Left cardiac atrium (tissue), 4 donors: Measurements from ENCODE around the gene PARD3B. TPM values are rescaled to one million over a fixed set of nuclear protein-coding genes. Genes with fewer than 3 reads are reported as not detected.

Experiments used
- ATAC-seq, 2 donors: fragments of 200-7000 bp; cut with Tn5 transposase; one replicate each; pipeline ENCODE4 v1.9.1; 2020; ENCODE audit warnings: mild to moderate bottlenecking in 2 of 2, moderate library complexity in 2 of 2
- DNase-seq: peaks from one replicate; pipeline ENCODE4 v3.0.0-alpha.2; 2020
- intact Hi-C, 2 donors: fragments of 100-400 bp; cut with DNase I; formaldehyde crosslinking; loops; one replicate each; pipeline versions ENCODE4 v1.14.1 to v1.15.1; 2022 to 2023
- total RNA-seq, 2 donors: library from RNA; stranded (reverse); fragmentation: NEBNext Ultra II Directional; extraction: Animal tissue kit (Norgen Biotek cat#: 25700); gene quantifications; one replicate each; pipeline ENCODE4 v1.2.1, GENCODE V29; 2021
- donor health status: DM: no; HTN: yes; CAD: no.
- donor health status: DM: no; HTN: yes; CAD: no; lungs with severe emphysema.
- donor health status: DM: yes; HTN: yes; CAD: no.
- donor health status: Dilated cardiomyopathy.

PARD3B gene
- total RNA-seq, 2 donors from 2014 or later: 12.5 to 12.6 TPM

DNA sequence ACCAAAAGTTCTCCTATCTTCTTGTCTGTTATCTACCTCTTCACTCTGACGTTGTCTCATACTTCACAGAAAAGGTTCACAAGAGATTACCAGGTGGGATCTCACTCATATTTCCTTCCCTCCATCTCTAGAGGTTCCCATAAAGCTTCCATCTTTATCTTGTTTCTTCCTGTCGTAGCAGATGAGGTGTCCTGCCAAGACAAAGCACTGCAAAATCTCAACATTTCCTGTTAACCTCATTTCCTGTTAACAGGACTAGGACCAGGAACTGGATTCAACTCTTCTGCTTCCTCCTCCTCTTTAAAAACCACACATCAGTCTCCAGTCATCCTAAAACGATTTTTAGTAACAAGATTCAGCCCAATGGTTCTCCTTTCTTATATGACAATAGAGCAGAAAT, 624.2 kb downstream of the PARD3B start:
- no peak for DNase-seq
- ATAC-seq: no peak
- intact Hi-C loops: no loop called here

- DNase-seq (no peak), ATAC-seq (no peak)
- intact Hi-C loops: no loop called here
Observed at GRCh38 chr2:205170399-205170798, 625.1 kb downstream of the PARD3B start.

DNA sequence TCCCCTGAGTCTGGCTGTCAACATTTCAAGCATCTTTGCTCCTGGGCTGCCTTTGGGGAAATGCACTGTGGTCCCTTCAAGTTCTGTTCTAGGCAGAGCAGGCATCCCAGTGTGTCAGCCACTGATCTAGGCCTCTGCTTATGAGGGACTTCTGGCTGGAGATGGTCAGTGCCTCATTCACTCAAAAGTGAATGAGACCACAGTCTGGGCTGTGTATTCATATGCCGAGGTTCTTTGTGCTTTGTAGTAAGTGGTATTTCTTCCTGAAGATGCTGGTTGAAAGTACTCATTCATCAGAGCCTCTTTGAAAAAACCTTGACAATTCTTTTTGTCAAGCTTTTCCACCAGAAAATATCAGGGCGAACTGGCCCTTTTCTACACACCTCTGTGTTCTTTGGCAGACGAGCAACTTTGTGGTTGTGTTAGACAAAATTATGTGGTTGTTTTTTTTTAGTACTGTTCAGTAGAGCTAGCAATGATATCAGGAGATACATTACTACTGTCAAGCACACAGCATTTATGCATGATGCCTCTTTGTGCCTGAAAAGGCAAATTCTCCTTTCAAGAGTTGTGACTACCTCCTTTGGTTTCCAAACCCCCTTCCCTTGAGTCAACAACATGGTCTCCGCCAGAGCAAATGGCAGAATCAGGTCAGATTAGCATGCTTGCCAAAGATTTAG, 626.1 kb downstream of the PARD3B start:
- intact Hi-C loops: no loop called here
- ATAC-seq: no peak

GRCh38 chr2:205175831-205176230, 630.6 kb downstream of the PARD3B start:
- peak; percentile 59 to 71 for ATAC-seq
- DNase-seq: no peak
- intact Hi-C loops: no loop called here

More for the DNA sequence above, 626.1 kb downstream of the PARD3B start:
- no peak for DNase-seq

DNA sequence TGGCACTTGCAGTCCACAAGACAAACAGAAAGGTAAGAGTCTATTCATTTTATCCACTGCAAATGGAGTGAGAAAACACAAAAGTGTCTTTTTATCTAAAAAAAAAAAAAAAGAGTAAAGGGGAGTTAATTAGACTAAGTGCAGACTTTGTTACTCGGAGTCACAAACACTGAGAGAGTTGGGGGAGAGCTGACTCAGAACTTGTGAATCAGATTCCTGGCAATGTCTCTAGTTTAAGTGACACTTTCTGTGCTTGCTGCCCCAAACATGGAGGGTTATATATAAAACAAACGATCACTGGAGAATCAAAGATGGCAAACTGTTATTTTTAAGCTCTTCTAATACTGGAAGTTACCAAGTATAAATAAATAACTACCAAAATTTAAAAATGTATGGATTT, 631.3 kb downstream of the PARD3B start:
- intact Hi-C loops: no loop called here
- ATAC-seq (no peak), DNase-seq (no peak)

GRCh38 chr2:205177546-205177945, 632.3 kb downstream of the PARD3B start:
- intact Hi-C loops: no loop called here
- no peak for DNase-seq
- ATAC-seq: peak in 1 of 2 donors; percentile 25

GRCh38 chr2:205180730-205181129, 635.5 kb downstream of the PARD3B start:
- intact Hi-C loops: no loop called here
- no peak for ATAC-seq
- no peak for DNase-seq

- DNase-seq (no peak), ATAC-seq (peak in 1 of 2 donors; percentile 31)
- intact Hi-C loops: no loop called here
Observed at GRCh38 chr2:205187731-205188130, 642.5 kb downstream of the PARD3B start.

DNA sequence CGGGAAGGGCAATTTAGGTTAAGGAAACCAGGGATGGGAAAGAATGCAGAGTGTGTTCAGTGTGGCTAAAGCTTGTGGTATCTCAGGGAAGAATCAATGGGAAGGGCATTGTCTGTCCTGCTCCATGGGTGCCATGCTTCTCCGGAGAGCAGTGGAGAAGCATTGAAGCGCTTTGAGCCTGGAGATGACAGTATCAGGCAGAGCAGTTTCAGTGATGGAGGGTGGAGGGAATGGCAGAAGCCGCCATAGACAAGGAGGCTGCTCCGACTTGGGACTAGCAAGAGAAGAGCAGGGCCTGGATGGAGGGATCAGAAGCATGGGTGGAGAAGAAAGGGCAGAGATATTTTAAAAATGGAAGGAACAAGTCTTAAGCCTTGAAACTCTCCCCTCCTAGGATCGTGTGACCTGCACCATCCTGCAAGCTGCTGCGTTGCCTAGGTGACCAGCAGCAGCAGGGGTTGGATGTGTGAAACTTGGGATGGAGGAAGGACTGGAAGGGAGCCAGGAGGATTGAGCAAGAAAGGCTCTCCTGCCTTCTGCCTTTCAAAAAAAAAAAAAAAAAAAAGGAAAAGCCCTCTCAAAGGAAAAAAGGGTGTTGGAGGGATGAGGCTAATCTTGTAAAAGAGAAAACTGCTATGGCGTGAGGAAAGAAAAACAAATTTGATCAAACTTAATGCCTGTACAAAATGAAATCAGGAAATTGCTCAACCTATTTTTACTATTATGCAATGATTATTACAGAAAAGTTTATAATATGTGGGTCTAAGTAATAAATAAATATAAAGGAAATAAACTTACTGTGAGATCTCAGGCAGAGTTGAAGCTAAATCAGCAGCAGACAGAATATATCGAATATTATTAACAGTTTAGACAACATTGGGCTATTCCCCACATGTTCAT, 643.2 kb downstream of the PARD3B start:
- ATAC-seq: peak; percentile 87 to 88
- intact Hi-C loops: no loop called here
- peak; percentile 67 for DNase-seq

GRCh38 chr2:205189301-205189700, 644.0 kb downstream of the PARD3B start:
- intact Hi-C loops: no loop called here
- ATAC-seq: no peak
- no peak for DNase-seq

GRCh38 chr2:205190528-205190927, 645.3 kb downstream of the PARD3B start:
- DNase-seq (no peak), ATAC-seq (no peak)
- intact Hi-C loops: no loop called here

GRCh38 chr2:205193125-205193835, 648.0 kb downstream of the PARD3B start:
- DNase-seq (no peak), ATAC-seq (no peak)
- intact Hi-C loops: no loop called here

DNA sequence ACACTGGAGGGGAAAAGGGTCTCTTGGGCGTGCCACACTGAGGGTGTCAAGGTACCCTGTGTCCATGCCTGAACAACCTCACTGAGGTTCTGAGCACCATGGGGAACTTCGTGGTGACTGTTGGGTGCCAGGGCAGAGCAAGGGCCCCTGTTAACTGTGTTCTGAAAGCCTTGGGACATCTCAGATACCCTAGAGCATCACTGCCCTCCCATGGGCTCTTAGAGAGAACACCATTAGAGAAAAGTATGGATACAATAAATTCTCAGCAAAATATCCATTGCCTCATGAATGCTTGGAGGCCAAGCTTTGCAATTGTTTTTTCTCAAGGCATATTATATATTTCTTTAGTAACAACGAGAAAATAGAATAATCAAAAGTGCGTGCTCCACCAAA, 648.6 kb downstream of the PARD3B start:
- intact Hi-C loops: no loop called here
- no peak for DNase-seq
- ATAC-seq: no peak

DNA sequence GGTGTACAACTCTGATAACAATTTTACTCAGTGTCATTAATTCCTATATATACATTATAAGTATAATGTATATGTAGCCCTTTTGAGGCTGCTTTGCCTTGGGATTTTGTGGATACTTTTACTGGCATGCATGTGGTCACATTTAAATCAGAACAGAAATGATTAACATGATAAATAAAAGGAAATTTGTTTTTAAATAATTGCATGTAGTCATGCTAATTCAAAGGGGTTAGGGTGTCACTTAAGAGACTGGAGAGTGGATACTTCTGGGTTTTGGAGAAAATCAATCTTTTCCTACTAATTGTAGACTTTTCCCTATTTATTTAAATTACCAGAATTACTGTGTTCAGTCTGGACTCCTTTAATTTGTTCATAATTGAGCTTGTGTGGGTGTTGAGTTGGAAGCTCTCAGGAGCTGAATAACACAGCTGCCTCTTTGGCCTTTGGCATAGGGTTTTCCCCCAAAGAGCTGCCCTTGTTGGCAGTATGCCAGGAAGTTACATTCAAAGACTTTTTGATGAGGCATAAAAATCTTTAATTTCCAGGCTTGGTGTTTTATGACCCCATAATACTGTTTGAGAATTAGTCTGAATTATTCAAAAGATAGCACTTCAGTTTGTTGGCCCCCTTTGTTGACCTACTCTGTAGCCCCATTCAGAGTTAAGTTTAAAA, 652.3 kb downstream of the PARD3B start:
- DNase-seq (no peak), ATAC-seq (peak; percentile 42 to 50)
- intact Hi-C loops: no loop called here

- DNase-seq (peak; percentile 64), ATAC-seq (peak; percentile 70 to 83)
- intact Hi-C loops: no loop called here
Observed at GRCh38 chr2:205198140-205198525, 652.9 kb downstream of the PARD3B start.

DNA sequence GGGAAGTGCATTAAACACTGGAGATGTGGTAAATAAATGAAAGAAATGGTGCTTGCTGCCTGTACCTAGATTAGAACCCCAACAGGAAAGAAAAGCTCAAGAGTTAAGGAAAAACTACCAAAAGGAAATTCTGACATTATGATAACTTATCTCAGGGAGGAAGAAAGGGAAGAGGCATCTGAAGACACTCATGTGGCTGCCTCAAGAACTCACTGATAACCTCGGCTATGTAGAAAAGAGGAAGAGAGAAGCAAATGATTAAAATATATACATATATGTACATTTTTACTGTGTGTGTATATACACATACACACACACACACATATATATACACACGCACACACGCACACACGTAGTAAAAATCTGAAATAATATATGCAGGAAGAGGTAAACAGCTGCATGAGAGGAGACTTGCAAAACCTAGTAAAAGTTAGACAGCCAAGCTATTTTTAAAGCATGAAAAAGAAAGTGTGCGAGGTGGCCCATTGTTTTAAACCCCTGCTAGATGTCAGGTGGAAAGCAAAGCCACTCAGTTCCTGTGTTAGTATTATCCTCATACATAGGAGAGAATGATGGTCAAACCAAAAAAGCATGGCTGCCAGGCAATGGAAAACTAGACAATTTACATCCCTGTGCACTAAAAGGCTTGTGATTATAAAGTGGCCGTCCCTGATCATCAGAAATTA, 654.0 kb downstream of the PARD3B start:
- DNase-seq: no peak
- intact Hi-C loops: no loop called here
- ATAC-seq: no peak

GRCh38 chr2:205210494-205210893, 665.2 kb downstream of the PARD3B start:
- DNase-seq (no peak), ATAC-seq (no peak)
- intact Hi-C loops: no loop called here

DNA sequence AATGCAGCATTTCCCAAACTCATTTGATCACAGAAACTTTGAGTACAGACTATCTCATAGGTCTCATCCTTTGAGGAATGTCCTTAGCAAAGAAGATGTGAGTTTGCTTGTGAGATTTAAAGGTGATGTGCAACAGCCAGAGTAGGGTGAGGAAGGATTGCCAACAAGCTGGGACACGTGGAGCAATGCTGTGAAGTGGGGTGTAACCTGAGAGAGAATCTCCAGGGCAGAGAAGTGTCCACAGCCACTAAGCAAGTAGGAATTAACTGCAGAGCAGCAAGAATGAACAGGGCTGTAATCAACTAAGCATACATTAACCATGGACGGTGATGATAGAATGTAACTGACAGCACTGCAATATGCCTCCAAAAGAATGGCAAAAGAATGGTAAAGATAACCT, 667.1 kb downstream of the PARD3B start:
- intact Hi-C loops: no loop called here
- no peak for ATAC-seq
- DNase-seq: no peak

DNA sequence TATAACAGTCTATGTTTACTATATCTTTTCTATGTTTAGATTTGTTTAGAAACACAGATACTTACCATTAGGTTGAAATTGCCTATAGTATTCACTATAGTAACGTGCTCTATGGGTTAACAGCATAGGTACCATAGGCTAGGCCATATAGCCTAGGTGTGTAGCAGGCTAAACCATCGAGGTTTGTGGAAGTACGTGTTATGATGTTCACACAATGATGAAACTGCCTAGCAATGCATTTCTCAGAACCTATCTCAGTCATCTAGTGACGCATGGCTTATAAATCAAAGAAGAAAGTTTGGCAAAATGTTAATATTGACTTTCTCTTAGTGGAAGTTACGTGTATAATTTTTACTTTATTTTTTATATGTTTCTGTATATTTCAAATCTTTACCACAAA, 670.8 kb downstream of the PARD3B start:
- no peak for ATAC-seq
- no peak for DNase-seq
- intact Hi-C loops: no loop called here
